MM.1S (cell line): ENCODE measurements around the gene HELLS.

ENCODE experiments used
- DNase-seq: peaks from one replicate; pipeline ENCODE4 v3.0.0-alpha.2; 2015
- H2AFZ ChIP-seq: fragments of 300-600 bp; sonication (generic); 2 replicates; pipeline ENCODE4 v1.6.0; 2016; ENCODE audit warnings: antibody characterized with exemption, low read length
- H3F3A ChIP-seq: fragments of 300-600 bp; sonication (generic); 2 replicates; pipeline ENCODE4 v1.6.1; 2016; ENCODE audit warnings: mild to moderate bottlenecking, antibody characterized with exemption, low read length, moderate library complexity, mixed read lengths; ENCODE audit not compliant: insufficient read depth
- H3K27ac ChIP-seq: fragments of 300-600 bp; sonication (generic); 2 replicates; pipeline ENCODE4 v1.5.1; 2016; ENCODE audit warnings: mild to moderate bottlenecking, low read length
- H3K27me3 ChIP-seq: fragments of 300-600 bp; sonication (generic); replicated peaks from 2 replicates; pipeline ENCODE4 v1.6.0; 2016; ENCODE audit warnings: low read length; ENCODE audit not compliant: insufficient read depth
- H3K36me3 ChIP-seq: fragments of 300-600 bp; sonication (generic); replicated peaks from 2 replicates; pipeline ENCODE4 v1.6.1; 2016; ENCODE audit warnings: mild to moderate bottlenecking, low read length, mixed read lengths; ENCODE audit not compliant: insufficient read depth
- H3K4me1 ChIP-seq: fragments of 300-600 bp; sonication (generic); 2 replicates; pipeline ENCODE4 v1.6.1; 2016; ENCODE audit warnings: low read length, mixed read lengths
- H3K4me2 ChIP-seq: fragments of 300-600 bp; sonication (generic); 2 replicates; pipeline ENCODE4 v1.6.0; 2016; ENCODE audit warnings: low read depth, low read length
- H3K4me3 ChIP-seq: fragments of 300-600 bp; sonication (generic); 2 replicates; pipeline ENCODE4 v1.5.1; 2016; ENCODE audit warnings: low read length, mixed read lengths
- H3K79me2 ChIP-seq: fragments of 300-600 bp; sonication (generic); 2 replicates; pipeline ENCODE4 v1.6.1; 2016; ENCODE audit warnings: mixed run types, low read length, mixed read lengths
- H3K9ac ChIP-seq: fragments of 300-600 bp; sonication (generic); 2 replicates; pipeline ENCODE4 v1.6.1; 2016; ENCODE audit warnings: low read length, mixed read lengths
- H3K9me2 ChIP-seq: fragments of 300-600 bp; sonication (generic); replicated peaks from 2 replicates; pipeline ENCODE4 v1.6.1; 2016; ENCODE audit warnings: mild to moderate bottlenecking, low read length, mixed read lengths; ENCODE audit not compliant: insufficient read depth
- H3K9me3 ChIP-seq: fragments of 300-600 bp; sonication (generic); replicated peaks from 2 replicates; pipeline ENCODE4 v1.6.1; 2016; ENCODE audit warnings: mild to moderate bottlenecking, low read length, mixed read lengths; ENCODE audit not compliant: insufficient read depth
- H4K20me1 ChIP-seq: fragments of 300-600 bp; sonication (generic); 2 replicates; pipeline ENCODE4 v1.6.1; 2016; ENCODE audit warnings: mild to moderate bottlenecking, low read length, moderate library complexity, mixed read lengths; ENCODE audit not compliant: insufficient read depth
- EZH2 ChIP-seq: fragments of 300-600 bp; sonication (generic); optimal IDR thresholded peaks from 2 replicates; pipeline ENCODE3; 2017; ENCODE audit warnings: low read depth, mild to moderate bottlenecking, antibody characterized with exemption, low read length, mixed read lengths
- EZH2phosphoT487 ChIP-seq: fragments of 300-600 bp; sonication (generic); IDR thresholded peaks from 2 replicates; pipeline ENCODE4 v1.6.1; 2018; ENCODE audit warnings: antibody characterized with exemption, low read length
- TF ChIP-seq, protein P1 (sequence below): fragments of 300-600 bp; sonication (generic); IDR thresholded peaks from 2 replicates; pipeline ENCODE4 v1.5.1; 2016; ENCODE audit warnings: antibody characterized with exemption, low read length, mixed read lengths

Gene HELLS

GRCh38 chr10:94639902-94640301 is 94.3 kb downstream of the HELLS start:
- no peak overlapping the region for H2AFZ ChIP-seq
- H4K20me1 ChIP-seq = no peaks in the 10 kb centered on the region
- no peaks in the 10 kb centered on the region for H3K9me3 ChIP-seq
- no peaks in the 10 kb centered on the region for H3K4me1 ChIP-seq
- H3K79me2 ChIP-seq = no peaks in the 10 kb centered on the region
- TF ChIP-seq, protein P1, sequence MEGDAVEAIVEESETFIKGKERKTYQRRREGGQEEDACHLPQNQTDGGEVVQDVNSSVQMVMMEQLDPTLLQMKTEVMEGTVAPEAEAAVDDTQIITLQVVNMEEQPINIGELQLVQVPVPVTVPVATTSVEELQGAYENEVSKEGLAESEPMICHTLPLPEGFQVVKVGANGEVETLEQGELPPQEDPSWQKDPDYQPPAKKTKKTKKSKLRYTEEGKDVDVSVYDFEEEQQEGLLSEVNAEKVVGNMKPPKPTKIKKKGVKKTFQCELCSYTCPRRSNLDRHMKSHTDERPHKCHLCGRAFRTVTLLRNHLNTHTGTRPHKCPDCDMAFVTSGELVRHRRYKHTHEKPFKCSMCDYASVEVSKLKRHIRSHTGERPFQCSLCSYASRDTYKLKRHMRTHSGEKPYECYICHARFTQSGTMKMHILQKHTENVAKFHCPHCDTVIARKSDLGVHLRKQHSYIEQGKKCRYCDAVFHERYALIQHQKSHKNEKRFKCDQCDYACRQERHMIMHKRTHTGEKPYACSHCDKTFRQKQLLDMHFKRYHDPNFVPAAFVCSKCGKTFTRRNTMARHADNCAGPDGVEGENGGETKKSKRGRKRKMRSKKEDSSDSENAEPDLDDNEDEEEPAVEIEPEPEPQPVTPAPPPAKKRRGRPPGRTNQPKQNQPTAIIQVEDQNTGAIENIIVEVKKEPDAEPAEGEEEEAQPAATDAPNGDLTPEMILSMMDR = no peak
- TF ChIP-seq EZH2 = no peak
- TF ChIP-seq EZH2phosphoT487 = no peak
- H3K9me2 ChIP-seq = no peaks in the 10 kb centered on the region
- DNase-seq = no peak
- H3K4me2 ChIP-seq = no peak overlapping the region
- H3F3A ChIP-seq = no peaks in the 10 kb centered on the region
- H3K4me3 ChIP-seq = no peak overlapping the region
- no peaks in the 10 kb centered on the region; the same call in 1 of the 2 replicates for H3K36me3 ChIP-seq
- H3K27ac ChIP-seq = no peak overlapping the region
- no peaks in the 10 kb centered on the region for H3K27me3 ChIP-seq
- no peak overlapping the region for H3K9ac ChIP-seq

DNA sequence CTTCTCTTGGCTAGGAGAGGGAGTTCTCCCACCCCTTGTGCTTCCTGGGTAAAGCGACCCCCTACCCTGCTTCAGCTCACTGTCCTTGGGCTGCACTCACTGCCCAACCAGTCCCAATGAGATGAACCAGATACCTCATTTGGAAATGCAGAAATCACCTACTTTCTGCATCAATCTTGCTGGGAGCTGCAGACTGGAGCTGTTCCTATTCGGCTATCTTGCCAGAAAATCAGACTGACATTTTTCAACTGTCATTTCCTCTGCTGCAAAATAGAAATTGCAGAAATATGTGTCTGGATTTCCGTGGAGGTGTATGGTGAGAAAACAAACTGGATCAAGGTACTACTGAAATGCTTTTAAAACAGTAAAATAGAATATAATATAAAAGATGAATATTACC is 95.0 kb downstream of the HELLS start:
- Histone ChIP-seq H4K20me1 (no peaks in the 10 kb centered on the region), H3K79me2 (no peaks in the 10 kb centered on the region)
- TF ChIP-seq EZH2 = no peak
- TF ChIP-seq, protein P1 = no peak
- no peak for TF ChIP-seq EZH2phosphoT487

DNA sequence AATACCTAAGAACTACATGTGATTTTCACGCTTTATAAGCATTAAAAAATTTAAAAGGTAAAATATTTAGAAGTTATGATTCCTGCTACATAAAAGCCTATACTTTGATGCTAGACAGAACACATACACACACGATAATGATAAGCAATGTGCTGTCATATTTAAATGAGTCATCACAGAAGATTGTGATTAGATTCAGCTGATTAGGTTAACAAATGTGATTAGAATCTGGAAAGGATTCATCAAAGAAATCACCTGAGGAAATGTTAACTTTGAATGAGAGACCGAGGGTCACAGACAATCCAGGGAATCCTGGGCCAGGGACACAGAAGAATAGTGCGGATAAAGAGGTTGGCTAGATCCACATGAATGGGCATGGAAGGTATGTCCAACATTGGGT is 95.9 kb downstream of the HELLS start:
- no peaks in the 10 kb centered on the region for H3K79me2 ChIP-seq
- H3K4me2 ChIP-seq = no peak overlapping the region
- H4K20me1 ChIP-seq = no peaks in the 10 kb centered on the region
- no peak overlapping the region for H3K9ac ChIP-seq
- H3K4me1 ChIP-seq = no peaks in the 10 kb centered on the region
- no peaks in the 10 kb centered on the region for H3K9me3 ChIP-seq
- H3K9me2 ChIP-seq = no peaks in the 10 kb centered on the region
- H3K27me3 ChIP-seq = no peaks in the 10 kb centered on the region
- TF ChIP-seq, protein P1 = no peak
- no peak for TF ChIP-seq EZH2phosphoT487
- no peak for TF ChIP-seq EZH2
- no peaks in the 10 kb centered on the region; the same call in 1 of the 2 replicates for H3K36me3 ChIP-seq
- H3F3A ChIP-seq = no peaks in the 10 kb centered on the region
- no peak overlapping the region for H3K4me3 ChIP-seq
- no peak for DNase-seq
- H2AFZ ChIP-seq = no peak overlapping the region
- H3K27ac ChIP-seq = no peak overlapping the region

More for the DNA sequence above, 95.0 kb downstream of the HELLS start:
- no peak overlapping the region for H2AFZ ChIP-seq
- no peaks in the 10 kb centered on the region for H3K9me2 ChIP-seq
- H3K9me3 ChIP-seq = no peaks in the 10 kb centered on the region
- H3K4me1 ChIP-seq = no peaks in the 10 kb centered on the region
- no peaks in the 10 kb centered on the region for H3K27me3 ChIP-seq
- H3F3A ChIP-seq = no peaks in the 10 kb centered on the region
- H3K9ac ChIP-seq = no peak overlapping the region
- H3K4me2 ChIP-seq = no peak overlapping the region
- no peak overlapping the region for H3K27ac ChIP-seq
- DNase-seq = no peak
- no peak overlapping the region for H3K4me3 ChIP-seq
- H3K36me3 ChIP-seq = no peaks in the 10 kb centered on the region; the same call in 1 of the 2 replicates
